ENCODE data around the gene GRM3.
"Not testable (repeated sequence)": the region's sequence is repeated elsewhere in the genome, so short reads cannot be mapped to it uniquely, and the experiment has no call there.

GRM3 gene

GRCh38 chr7:86643561-86644281 lies at the start of gene GRM3:
Gene GRM3 (plus strand): TSS chr7:86643909. CDS start chr7:86765146, 121,237 bp downstream.
- no peak for DNase-seq (ENCODE audit: low read depth)
- H3K4me3 ChIP-seq (ENCODE audit: low read depth, low read length): no peak within 1 kb of the TSS
- TF ChIP-seq CTCF (conservative IDR thresholded peaks at IDR 0.05; ENCODE audit: low read depth, low read length): no peak

GRCh38 chr7:86598311-86598710 lies 45.4 kb upstream of the GRM3 start:
- no peak for DNase-seq (ENCODE audit: low read depth)
- TF ChIP-seq CTCF (conservative IDR thresholded peaks at IDR 0.05; ENCODE audit: low read depth, low read length): no peak
- no peak overlapping the region for H3K4me3 ChIP-seq (ENCODE audit: low read depth, low read length)

GRCh38 chr7:86598721-86599120 lies 45.0 kb upstream of the GRM3 start:
- no peak for TF ChIP-seq CTCF (conservative IDR thresholded peaks at IDR 0.05; ENCODE audit: low read depth, low read length)
- H3K4me3 ChIP-seq (ENCODE audit: low read depth, low read length): no peak overlapping the region
- DNase-seq (ENCODE audit: low read depth): no peak

- DNase-seq (ENCODE audit: low read depth): no peak
- no peak overlapping the region for H3K4me3 ChIP-seq (ENCODE audit: low read depth, low read length)
- TF ChIP-seq CTCF (conservative IDR thresholded peaks at IDR 0.05; ENCODE audit: low read depth, low read length): no peak
These were observed 43.0 kb upstream of the GRM3 start for GRCh38 chr7:86600506-86601290.

- not testable (repeated sequence) for DNase-seq (ENCODE audit: low read depth)
These were observed 28.0 kb upstream of the GRM3 start for GRCh38 chr7:86615711-86616110.

GRCh38 chr7:86644282-86645224 lies 844 bp downstream of the GRM3 start:
- DNase-seq (ENCODE audit: low read depth): no peak
- no peak overlapping the region for H3K4me3 ChIP-seq (ENCODE audit: low read depth, low read length)
- no peak for TF ChIP-seq CTCF (conservative IDR thresholded peaks at IDR 0.05; ENCODE audit: low read depth, low read length)

More at GRCh38 chr7:86615711-86616110, 28.0 kb upstream of the GRM3 start:
- H3K4me3 ChIP-seq (ENCODE audit: low read depth, low read length): not testable (repeated sequence)

- H3K4me3 ChIP-seq (ENCODE audit: low read depth, low read length): no peak overlapping the region
- DNase-seq (ENCODE audit: low read depth): no peak
These were observed 1.5 kb downstream of the GRM3 start for GRCh38 chr7:86645225-86645608.

More at GRCh38 chr7:86645225-86645608, 1.5 kb downstream of the GRM3 start:
- TF ChIP-seq CTCF (conservative IDR thresholded peaks at IDR 0.05; ENCODE audit: low read depth, low read length): no peak
